HepG2 (cell line): ENCODE results near the gene TMEM214. TPM values are rescaled to one million over a fixed set of nuclear protein-coding genes. Genes with fewer than 3 reads are reported as not detected.

Experiments
- ESRRA ChIP-seq: sonication (generic); formaldehyde crosslinking; IDR thresholded peaks from 2 replicates; pipeline ENCODE4 v1.5.1; 2020; ENCODE audit warnings: mild to moderate bottlenecking, low read depth, missing genetic modification reagents
- HNRNPK ChIP-seq: fragments of 200-400 bp; formaldehyde crosslinking; IDR thresholded peaks from 2 replicates; pipeline ENCODE4 v1.6.1; 2018; ENCODE audit warnings: low read length, low read depth, moderate library complexity, mild to moderate bottlenecking; ENCODE audit not compliant: poor library complexity, severe bottlenecking
- MTA1 ChIP-seq: sonication (generic); formaldehyde crosslinking; IDR thresholded peaks from 2 replicates; pipeline ENCODE4 v1.4.0; 2020; ENCODE audit warnings: missing genetic modification reagents, mild to moderate bottlenecking, borderline replicate concordance
- PLRG1 ChIP-seq: fragments of 450-650 bp; conservative IDR thresholded peaks from 2 replicates; pipeline ENCODE4 v1.6.1; 2016
- SMARCE1 ChIP-seq: fragments of 450-650 bp; IDR thresholded peaks from 2 replicates; pipeline ENCODE4 v1.6.1; 2017; ENCODE audit warnings: borderline replicate concordance
- SRSF9 ChIP-seq: fragments of 200-400 bp; formaldehyde crosslinking; IDR thresholded peaks from 2 replicates; pipeline ENCODE4 v1.6.1; 2018; ENCODE audit warnings: borderline replicate concordance, mild to moderate bottlenecking, low read depth, low read length; ENCODE audit not compliant: insufficient read depth, poor library complexity, severe bottlenecking
- TFAP4 ChIP-seq: sonication (generic); IDR thresholded peaks from 2 replicates; pipeline ENCODE4 v1.6.1; 2016; ENCODE audit warnings: low read depth, borderline replicate concordance
- ZNF251 ChIP-seq: sonication (generic); formaldehyde crosslinking; IDR thresholded peaks from 2 replicates; pipeline ENCODE4 v1.9.0; 2021; ENCODE audit warnings: mild to moderate bottlenecking, missing genetic modification reagents
- ZNF280D ChIP-seq: sonication (generic); formaldehyde crosslinking; IDR thresholded peaks from 2 replicates; pipeline ENCODE4 v1.5.1; 2020; ENCODE audit warnings: mild to moderate bottlenecking, missing genetic modification reagents
- ZNF672 ChIP-seq: sonication (generic); formaldehyde crosslinking; IDR thresholded peaks from 2 replicates; pipeline ENCODE4 v1.8.1; 2022; ENCODE audit warnings: missing genetic modification reagents
- ZNF773 ChIP-seq: sonication (generic); formaldehyde crosslinking; IDR thresholded peaks from 2 replicates; pipeline ENCODE4 v1.4.0; 2020; ENCODE audit warnings: missing genetic modification reagents, borderline replicate concordance
- ZNF776 ChIP-seq: sonication (generic); formaldehyde crosslinking; IDR thresholded peaks from 2 replicates; pipeline ENCODE4 v1.4.0; 2020; ENCODE audit warnings: mild to moderate bottlenecking, missing genetic modification reagents
- polyA plus RNA-seq, 8 experiments: library from polyadenylated mRNA; depleted of rRNA in 3 of 8; stranded (reverse) in 7 of 8; unstranded in 1 of 8; fragments of >200 nt; fragmentation: Illumina TruSeq in 4 of 8; extraction: Trizol in 4 of 8; gene quantifications; 2 replicates each; pipeline versions ENCODE4 v1.2.1 to v1.2.3, GENCODE V29; 2011 to 2016; ENCODE audit warnings: low read depth in 4 of 8, missing spikeins in 1 of 8, mixed read lengths in 1 of 8; ENCODE audit not compliant: insufficient read depth in 1 of 8
- total RNA-seq, 5 experiments: library from RNA; depleted of rRNA; stranded (reverse); fragments of >200 nt; fragmentation: Illumina TruSeq; extraction: Trizol; gene quantifications; 2 replicates each; pipeline ENCODE4 v1.2.3, GENCODE V29; 2016; ENCODE audit warnings: low read depth in 1 of 5
- TF ChIP-seq, protein P1 (sequence below): sonication (generic); formaldehyde crosslinking; IDR thresholded peaks from 2 replicates; pipeline ENCODE4 v1.5.0; 2020; ENCODE audit warnings: missing genetic modification reagents, mild to moderate bottlenecking, borderline replicate concordance
- TF ChIP-seq, protein P2 (sequence below): sonication (generic); formaldehyde crosslinking; IDR thresholded peaks from 2 replicates; pipeline ENCODE4 v1.5.0; 2020; ENCODE audit warnings: mild to moderate bottlenecking, missing genetic modification reagents
- TF ChIP-seq, protein P3 (sequence below): sonication (generic); formaldehyde crosslinking; IDR thresholded peaks from 2 replicates; pipeline ENCODE4 v1.5.1; 2020; ENCODE audit warnings: missing genetic modification reagents, mild to moderate bottlenecking, borderline replicate concordance

The TMEM214 gene
- total and polyA plus RNA-seq, 2 of the 13 experiments (the other 11 are each of a cell fraction or from before 2014, with no cell fraction given) = 58.3 to 132 TPM

DNA sequence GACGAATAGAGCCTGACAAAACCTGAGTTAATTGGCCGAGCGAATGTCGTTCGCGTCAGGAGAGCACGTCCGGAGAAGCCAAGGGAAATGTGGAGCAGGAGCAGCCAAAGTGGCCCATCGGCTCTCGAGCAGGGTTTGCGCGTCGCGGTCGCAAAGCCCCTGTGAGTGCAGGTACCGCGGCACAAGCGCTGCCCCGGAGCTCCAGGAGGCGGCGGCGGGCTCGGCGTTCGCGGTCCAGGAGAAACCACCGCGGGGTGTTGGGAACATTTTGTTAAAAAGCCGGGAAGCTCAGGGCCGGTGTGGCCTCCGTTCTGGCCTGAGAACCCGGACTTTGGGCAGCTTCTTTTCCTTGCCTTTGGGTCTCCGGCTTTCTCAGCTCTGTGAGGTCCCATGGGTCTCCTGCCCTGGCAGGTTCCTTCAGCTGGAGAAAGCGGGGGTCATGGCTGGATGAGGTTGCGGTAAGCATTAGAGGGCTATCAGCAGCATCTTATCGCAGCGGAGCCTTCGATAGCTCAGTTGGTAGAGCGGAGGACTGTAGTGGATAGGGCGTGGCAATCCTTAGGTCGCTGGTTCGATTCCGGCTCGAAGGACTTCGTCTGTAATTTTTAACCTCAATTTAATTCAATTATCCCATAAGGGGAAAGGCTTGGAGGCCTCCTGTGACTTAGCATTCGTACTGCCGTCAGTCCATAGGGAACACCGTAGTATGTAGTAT is 17.7 kb downstream of the TMEM214 start (continued):
- TF ChIP-seq ZNF280D (CRISPR knock-in tag) (peak; percentile 65), MTA1 (CRISPR knock-in tag) (peak; percentile 67; the same call in 1 of the 2 replicates), ZNF776 (CRISPR knock-in tag) (no peak; the same call in 1 of the 2 replicates), TFAP4 (peak; percentile 59), HNRNPK (no peak), PLRG1 (no peak), SMARCE1 (no peak), ZNF251 (CRISPR knock-in tag) (peak; percentile 91), ESRRA (CRISPR knock-in tag) (peak; percentile 63; the same call in 1 of the 2 replicates), ZNF773 (CRISPR knock-in tag) (no peak; the same call in 1 of the 2 replicates), SRSF9 (no peak), ZNF672 (CRISPR knock-in tag) (no peak)
- TF ChIP-seq, protein P1, sequence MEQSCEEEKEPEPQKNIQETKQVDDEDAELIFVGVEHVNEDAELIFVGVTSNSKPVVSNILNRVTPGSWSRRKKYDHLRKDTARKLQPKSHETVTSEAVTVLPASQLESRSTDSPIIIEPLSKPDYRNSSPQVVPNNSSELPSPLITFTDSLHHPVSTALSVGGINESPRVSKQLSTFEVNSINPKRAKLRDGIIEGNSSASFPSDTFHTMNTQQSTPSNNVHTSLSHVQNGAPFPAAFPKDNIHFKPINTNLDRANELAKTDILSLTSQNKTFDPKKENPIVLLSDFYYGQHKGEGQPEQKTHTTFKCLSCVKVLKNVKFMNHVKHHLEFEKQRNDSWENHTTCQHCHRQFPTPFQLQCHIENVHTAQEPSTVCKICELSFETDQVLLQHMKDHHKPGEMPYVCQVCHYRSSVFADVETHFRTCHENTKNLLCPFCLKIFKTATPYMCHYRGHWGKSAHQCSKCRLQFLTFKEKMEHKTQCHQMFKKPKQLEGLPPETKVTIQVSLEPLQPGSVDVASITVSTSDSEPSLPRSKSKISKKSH (CRISPR knock-in tag) = peak; percentile 65; the same call in 1 of the 2 replicates
- TF ChIP-seq, protein P2, sequence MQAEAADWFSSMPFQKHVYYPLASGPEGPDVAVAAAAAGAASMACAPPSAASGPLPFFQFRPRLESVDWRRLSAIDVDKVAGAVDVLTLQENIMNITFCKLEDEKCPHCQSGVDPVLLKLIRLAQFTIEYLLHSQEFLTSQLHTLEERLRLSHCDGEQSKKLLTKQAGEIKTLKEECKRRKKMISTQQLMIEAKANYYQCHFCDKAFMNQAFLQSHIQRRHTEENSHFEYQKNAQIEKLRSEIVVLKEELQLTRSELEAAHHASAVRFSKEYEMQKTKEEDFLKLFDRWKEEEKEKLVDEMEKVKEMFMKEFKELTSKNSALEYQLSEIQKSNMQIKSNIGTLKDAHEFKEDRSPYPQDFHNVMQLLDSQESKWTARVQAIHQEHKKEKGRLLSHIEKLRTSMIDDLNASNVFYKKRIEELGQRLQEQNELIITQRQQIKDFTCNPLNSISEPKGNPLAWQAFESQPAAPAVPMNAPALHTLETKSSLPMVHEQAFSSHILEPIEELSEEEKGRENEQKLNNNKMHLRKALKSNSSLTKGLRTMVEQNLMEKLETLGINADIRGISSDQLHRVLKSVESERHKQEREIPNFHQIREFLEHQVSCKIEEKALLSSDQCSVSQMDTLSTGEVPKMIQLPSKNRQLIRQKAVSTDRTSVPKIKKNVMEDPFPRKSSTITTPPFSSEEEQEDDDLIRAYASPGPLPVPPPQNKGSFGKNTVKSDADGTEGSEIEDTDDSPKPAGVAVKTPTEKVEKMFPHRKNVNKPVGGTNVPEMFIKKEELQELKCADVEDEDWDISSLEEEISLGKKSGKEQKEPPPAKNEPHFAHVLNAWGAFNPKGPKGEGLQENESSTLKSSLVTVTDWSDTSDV (CRISPR knock-in tag) = peak; percentile 25; the same call in 1 of the 2 replicates
- TF ChIP-seq, protein P3, sequence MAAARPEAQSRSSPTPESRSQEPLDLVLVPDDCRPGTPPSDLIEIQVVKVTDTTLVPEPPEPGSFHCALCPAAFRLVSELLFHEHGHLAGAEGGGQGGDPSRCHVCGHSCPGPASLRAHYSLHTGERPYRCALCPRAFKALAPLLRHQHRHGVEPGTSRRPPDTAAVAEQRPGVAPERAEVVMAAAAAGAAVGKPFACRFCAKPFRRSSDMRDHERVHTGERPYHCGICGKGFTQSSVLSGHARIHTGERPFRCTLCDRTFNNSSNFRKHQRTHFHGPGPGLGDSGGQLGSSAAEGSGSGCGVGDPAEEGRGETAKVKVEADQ (CRISPR knock-in tag) = peak; percentile 97
